Measurements from ENCODE around the gene PAXX. TPM values are rescaled to one million over a fixed set of nuclear protein-coding genes. Genes with fewer than 3 reads are reported as not detected.

PAXX gene
- total RNA-seq, 1 donor = 18.3 TPM

- DNase-seq (ENCODE audit: low read depth) = no peak
- TF ChIP-seq CTCF (IDR thresholded peaks at IDR 0.05; ENCODE audit: insufficient read depth, low read length) = no peak
- no peak overlapping the region for H3K4me3 ChIP-seq (ENCODE audit: low read depth, low read length)
Measured at GRCh38 chr9:136962163-136962562, 30.1 kb upstream of the PAXX start.

- no peak for DNase-seq (ENCODE audit: low read depth)
- TF ChIP-seq CTCF (IDR thresholded peaks at IDR 0.05; ENCODE audit: insufficient read depth, low read length) = no peak
- no peak overlapping the region for H3K4me3 ChIP-seq (ENCODE audit: low read depth, low read length)
Measured at GRCh38 chr9:136962701-136963248, 29.4 kb upstream of the PAXX start.

GRCh38 chr9:136963341-136963740 is 28.9 kb upstream of the PAXX start:
- DNase-seq (ENCODE audit: low read depth) = no peak
- H3K4me3 ChIP-seq (ENCODE audit: low read depth, low read length) = no peak overlapping the region
- no peak for TF ChIP-seq CTCF (IDR thresholded peaks at IDR 0.05; ENCODE audit: insufficient read depth, low read length)

GRCh38 chr9:136963751-136964150 is 28.5 kb upstream of the PAXX start:
- no peak for TF ChIP-seq CTCF (IDR thresholded peaks at IDR 0.05; ENCODE audit: insufficient read depth, low read length)
- no peak overlapping the region for H3K4me3 ChIP-seq (ENCODE audit: low read depth, low read length)
- no peak for DNase-seq (ENCODE audit: low read depth)

- H3K4me3 ChIP-seq (ENCODE audit: low read depth, low read length) = no peak overlapping the region
- no peak for DNase-seq (ENCODE audit: low read depth)
- TF ChIP-seq CTCF (IDR thresholded peaks at IDR 0.05; ENCODE audit: insufficient read depth, low read length) = no peak
Measured at GRCh38 chr9:136964171-136964689, 28.0 kb upstream of the PAXX start.

- no peak for DNase-seq (ENCODE audit: low read depth)
- no peak for TF ChIP-seq CTCF (IDR thresholded peaks at IDR 0.05; ENCODE audit: insufficient read depth, low read length)
- H3K4me3 ChIP-seq (ENCODE audit: low read depth, low read length) = no peak overlapping the region
Measured at GRCh38 chr9:136964833-136965422, 27.3 kb upstream of the PAXX start.
